Ishikawa (cell line): Measurements from ENCODE around the gene SIX1.

ENCODE experiments used
- CREB1 ChIP-seq: IDR thresholded peaks from 2 replicates; pipeline ENCODE4 v1.6.1; 2012; ENCODE audit warnings: low read depth
- TAF1 ChIP-seq: IDR thresholded peaks from 2 replicates; pipeline ENCODE4 v1.6.1; 2012; ENCODE audit warnings: low read depth, mild to moderate bottlenecking
- ZBTB7A ChIP-seq: IDR thresholded peaks from 2 replicates; pipeline ENCODE4 v1.6.1; 2012; ENCODE audit warnings: low read depth
- TF ChIP-seq, protein P1 (sequence below): IDR thresholded peaks from 2 replicates; pipeline ENCODE4 v1.6.1; 2012

DNA sequence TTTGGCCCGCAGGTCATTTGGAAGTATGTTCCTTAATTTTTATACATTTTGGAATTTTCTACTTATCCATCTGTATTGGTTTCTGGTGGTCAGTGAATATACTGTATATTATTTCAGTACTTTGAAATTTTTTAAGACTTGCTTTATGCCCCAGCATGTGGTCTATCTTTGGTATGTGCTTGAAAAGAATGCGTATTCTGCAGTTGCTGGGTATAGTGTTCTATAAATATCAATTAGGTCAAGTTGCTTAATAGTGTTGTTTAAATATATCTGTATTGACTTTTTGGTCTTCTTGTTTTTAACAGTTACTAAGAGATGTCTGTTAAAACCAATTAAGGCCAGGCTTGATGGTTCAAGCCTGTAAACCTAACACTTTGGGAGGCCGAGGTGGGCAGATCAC lies 21.7 kb upstream of the SIX1 start:
- TF ChIP-seq TAF1 (no peak), ZBTB7A (no peak), CREB1 (no peak)
- TF ChIP-seq, protein P1, sequence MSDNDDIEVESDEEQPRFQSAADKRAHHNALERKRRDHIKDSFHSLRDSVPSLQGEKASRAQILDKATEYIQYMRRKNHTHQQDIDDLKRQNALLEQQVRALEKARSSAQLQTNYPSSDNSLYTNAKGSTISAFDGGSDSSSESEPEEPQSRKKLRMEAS = no peak
